ENCODE measurements around the gene POTEF. TPM values are rescaled to one million over a fixed set of nuclear protein-coding genes. Genes with fewer than 3 reads are reported as not detected.
"Not testable (repeated sequence)": the region's sequence is repeated elsewhere in the genome, so short reads cannot be mapped to it uniquely, and the experiment has no call there.

The POTEF gene
- total RNA-seq, 1 donor from 2014 or later: not detected

GRCh38 chr2:130153721-130154422 is 24.9 kb upstream of the POTEF start:
- DNase-seq (ENCODE audit: low spot score); intact Hi-C loops (cut with DNase I): not testable (repeated sequence)

GRCh38 chr2:130152816-130153595 is 24.0 kb upstream of the POTEF start:
- intact Hi-C loops (cut with DNase I): no loop called here
- no peak for DNase-seq (ENCODE audit: low spot score)

DNA sequence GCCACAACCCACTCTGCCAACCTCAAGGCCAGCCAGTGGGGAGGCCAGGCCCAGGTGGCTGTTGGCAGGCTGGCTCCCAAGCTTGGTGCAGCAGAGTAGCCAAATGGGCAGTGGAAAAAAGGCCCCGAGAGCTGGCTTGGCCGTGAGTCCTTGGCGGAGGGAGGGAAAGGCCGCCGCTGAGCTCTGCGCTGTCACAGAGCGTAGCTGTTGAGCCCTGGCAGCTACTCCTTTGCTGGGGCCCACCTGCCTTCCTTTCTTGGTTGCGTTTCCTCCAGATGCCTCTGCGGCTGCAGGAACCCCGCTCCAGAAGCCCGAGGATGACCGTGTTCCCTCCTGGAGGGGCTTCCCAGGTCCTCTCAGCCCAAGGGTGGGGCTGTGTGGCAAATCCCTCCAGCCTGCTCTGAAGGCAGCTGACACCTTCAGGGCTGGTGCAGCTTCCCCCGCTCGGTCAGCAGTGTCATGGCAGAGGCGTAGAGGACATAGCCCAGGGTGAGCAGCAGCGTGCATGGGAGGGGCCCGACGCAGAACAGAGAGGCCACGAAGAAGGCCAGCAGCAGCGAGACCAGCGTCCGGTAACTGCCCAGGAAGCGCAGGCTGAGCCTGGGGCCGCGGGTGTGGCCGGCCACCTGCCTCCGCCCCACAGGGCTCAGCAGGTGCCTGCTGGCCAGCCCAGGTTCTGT is 23.3 kb upstream of the POTEF start:
- intact Hi-C loops (cut with DNase I); DNase-seq (ENCODE audit: low spot score): not testable (repeated sequence)

DNA sequence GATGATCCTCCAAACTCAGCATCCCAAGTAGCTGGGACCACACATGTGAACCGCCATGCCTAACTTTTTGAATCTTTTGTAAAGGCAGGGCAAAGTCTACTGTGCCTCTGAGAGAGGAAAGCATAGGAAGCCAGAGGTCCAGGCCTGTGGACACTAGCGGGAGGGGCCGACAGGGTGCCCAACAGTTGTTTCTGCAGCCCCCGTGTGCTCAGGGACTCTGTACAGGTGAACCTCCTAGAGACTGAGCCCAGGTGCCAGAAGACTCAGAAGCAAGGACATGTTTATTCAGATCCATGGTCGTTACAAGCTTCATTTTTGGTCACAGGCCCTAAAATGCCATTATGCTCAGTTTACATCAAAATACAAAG is 22.1 kb upstream of the POTEF start:
- intact Hi-C loops (cut with DNase I): not testable (repeated sequence)

GRCh38 chr2:130150181-130151144 is 21.4 kb upstream of the POTEF start:
- DNase-seq (ENCODE audit: low spot score): peak; percentile 71
- intact Hi-C loops (cut with DNase I): no loop called here

More for the DNA sequence above, 22.1 kb upstream of the POTEF start:
- peak; percentile 51 for DNase-seq (ENCODE audit: low spot score)

DNA sequence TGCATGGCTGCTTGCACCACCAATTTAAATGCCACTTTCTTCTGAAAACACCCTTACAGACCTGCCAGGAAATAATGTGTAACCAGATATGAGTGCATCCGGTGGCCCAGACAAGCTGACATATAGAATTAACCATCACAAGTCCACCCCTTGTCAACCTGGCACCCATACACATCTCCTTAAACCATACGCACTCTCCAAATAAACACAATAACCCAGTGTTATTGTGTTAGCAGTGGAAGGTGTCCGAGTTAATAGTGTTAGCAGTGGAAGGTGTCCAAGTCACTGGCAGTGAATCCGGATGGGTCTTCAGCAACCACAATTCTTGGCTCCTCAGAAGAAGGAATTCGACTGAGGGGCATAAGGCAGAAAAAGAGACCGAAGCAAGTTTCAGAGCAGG is 19.5 kb upstream of the POTEF start:
- intact Hi-C loops (cut with DNase I); DNase-seq (ENCODE audit: low spot score): not testable (repeated sequence)

DNA sequence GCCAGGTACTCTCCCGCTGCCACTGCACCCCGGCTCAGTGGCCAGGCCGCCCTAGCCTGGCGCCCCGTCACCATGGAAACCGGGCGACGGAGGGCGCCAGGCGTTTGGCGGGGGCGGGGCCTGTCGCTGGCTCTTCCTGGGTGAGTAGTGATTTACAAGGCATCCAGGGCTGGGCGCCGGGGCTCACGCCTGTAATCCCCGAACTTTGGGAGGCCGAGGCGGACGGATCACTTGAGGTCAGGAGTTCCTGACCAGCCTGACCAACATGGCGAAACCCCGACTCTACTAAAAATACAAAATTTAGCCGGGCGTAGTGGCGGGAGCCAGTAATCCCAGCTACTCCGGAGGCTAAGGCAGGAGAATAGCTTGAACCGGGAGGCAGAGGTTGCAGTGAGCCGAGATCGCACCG is 16.0 kb upstream of the POTEF start, which contains the start of gene CCDC74B:
Gene CCDC74B, minus strand, starts transcription at position 107 of the 409 bp plus-strand sequence. CDS start 116 bp downstream, outside the sequence.
- intact Hi-C loops (cut with DNase I): not testable (repeated sequence)

DNA sequence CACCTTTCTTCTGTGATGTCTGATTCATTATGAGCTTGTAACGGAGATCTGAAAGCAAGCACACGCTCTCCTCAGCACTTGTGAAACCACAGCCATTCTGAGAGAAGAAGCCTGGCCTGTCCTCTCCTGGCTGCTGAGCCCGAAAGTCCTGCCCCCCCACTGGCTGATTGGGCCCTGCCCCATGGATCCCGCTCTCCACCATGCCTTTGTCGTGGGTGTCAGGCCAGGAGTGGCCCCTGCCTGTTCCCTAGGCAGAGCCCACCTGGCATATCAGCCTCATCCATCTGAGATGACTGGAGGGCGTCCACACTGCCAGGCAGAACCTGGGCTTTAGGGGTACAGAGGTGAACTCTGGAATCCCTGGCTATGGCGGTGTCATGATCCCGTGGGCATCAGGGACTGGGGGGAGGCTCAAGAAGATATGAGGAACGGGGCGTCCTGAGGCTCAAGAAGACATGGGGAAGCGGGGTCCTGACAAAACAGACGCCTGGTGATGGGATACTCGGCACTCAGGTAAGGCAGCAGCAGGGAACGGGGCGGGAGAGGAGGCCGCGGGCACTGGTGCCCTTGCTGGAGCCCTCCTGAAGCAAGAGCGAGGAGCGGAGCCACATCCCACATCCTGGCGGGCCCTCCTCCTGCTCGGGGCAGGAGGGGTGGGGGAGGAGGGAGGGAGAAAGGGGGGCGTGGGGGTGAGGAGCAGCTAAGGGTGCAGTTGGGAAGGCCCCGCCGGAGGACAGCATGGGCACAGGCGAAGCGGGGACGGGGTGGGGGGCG is 14.4 kb upstream of the POTEF start:
- intact Hi-C loops (cut with DNase I): not testable (repeated sequence)

More for the DNA sequence above, 16.0 kb upstream of the POTEF start, which contains the start of gene CCDC74B:
- peak; percentile 74 for DNase-seq (ENCODE audit: low spot score)

DNA sequence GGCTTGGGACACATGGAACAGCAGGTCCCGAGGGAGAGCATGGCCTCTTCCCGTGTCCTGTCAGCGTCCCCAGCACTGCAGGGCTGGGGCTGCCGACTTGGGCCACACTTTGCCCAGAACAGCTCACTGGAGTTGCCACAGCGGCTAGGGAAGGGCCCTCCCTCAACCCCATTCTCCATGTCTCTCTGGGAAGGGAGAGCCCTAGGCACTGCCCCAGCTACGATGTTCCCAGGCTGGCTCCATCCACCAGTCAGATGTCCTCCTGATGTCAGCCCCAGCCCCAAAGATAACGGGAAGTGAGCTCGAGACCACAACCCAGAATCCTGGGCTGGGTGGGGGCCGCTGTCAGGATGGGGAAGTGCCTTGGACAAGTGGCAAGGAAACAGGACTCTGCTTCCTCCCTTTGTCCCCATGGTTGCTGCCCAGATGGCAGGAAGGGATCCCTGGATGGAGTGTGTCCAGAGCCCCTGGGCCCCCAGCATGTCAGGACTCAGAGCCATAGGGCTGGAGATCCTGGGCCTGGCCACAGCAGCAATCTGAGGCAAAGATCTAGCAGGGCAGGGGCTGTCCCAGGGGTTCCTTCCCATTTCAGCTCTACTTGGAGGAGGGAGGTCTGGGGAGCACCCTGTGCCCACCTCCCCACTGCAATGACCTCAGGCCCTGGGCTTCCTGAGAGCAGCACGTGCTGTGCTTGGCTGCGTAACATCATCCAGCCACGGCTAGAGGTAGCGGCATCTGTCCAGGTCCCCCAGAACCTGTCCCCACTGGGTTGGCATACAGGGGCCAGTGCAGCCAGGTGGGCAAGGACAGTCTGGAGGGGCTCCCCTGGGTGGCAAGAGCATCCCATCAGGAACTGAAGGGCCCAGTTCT is 13.6 kb upstream of the POTEF start:
- intact Hi-C loops (cut with DNase I): not testable (repeated sequence)
- peak; percentile 71 for DNase-seq (ENCODE audit: low spot score)

More for the DNA sequence above, 14.4 kb upstream of the POTEF start:
- DNase-seq (ENCODE audit: low spot score): peak; percentile 62

DNA sequence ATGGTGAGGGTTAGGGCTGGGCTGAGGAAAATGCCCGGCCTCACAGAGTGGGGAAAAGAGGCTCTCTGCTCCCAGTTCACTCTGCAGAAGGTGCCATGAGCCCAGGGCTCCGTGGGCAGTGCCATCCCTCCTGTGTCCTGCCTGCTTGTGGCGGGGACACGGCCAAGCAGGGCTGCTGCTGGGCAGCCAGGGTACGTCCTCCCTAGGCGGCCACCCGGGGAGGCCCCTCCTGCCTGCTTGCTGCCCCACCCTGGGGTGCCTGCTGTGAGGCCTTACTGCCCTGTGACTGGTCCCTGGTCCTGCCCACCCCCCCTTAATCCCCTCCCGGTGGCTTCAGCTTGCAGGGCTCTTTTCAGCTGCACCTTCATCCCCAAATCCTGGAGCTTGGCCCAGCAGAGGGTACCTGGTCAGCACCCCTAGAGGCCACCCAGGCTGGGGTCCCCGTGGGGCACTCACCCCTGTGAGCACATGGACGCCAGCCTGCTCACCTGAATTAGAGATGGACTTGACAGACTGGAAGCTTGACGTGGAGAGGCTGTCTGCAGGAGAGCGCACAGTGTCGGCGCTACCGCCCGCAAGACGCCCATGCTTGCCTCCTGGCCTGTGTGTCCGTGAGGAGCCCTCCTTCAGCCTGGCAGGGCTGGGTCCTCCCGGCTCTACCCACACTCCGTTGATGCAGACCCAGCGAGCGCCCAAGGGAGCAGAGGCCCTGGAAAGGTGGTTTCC is 12.8 kb upstream of the POTEF start:
- DNase-seq (ENCODE audit: low spot score): peak; percentile 36
- intact Hi-C loops (cut with DNase I): not testable (repeated sequence)

DNA sequence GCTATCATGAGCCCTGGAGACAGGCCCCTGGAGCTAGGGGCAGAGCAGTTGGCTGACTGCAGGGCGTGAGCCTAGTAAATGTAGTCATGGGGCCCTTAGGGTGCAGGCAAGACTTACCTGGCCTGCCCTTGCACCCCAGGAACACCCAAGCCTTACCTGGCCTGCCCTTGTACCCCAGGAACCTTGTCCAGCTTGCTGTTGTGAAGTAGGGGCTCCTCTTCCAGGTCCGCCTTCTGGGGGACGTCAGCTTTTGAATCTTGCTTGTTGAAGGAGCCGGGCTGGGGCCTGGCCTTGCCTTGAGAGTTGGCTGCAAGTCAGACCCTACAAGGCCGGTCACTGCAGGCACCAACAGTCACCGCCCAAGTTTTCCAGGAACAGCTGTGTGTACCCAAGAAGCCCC is 12.0 kb upstream of the POTEF start:
- DNase-seq (ENCODE audit: low spot score): peak; percentile 33
- intact Hi-C loops (cut with DNase I): not testable (repeated sequence)

DNA sequence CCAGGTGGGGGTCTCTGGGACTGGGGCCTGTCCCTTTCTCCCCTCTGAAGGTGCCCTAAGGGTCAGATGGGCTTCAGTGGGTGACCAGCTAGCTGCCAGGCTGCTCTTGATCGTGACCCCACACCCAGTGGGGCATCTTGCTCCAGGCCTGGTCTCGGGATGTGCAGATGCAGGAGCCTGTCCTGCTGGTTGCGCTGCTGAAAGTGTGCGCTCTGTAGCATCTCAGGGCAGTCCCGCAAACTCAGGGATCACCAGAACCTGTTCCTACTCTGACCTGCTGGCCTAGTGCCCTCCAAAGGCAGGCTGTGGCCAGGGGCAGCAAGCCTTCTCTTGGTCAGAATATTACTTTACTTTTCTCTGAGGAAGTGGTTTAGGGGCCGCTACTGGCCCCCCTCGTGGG is 11.5 kb upstream of the POTEF start:
- intact Hi-C loops (cut with DNase I); DNase-seq (ENCODE audit: low spot score): not testable (repeated sequence)

DNA sequence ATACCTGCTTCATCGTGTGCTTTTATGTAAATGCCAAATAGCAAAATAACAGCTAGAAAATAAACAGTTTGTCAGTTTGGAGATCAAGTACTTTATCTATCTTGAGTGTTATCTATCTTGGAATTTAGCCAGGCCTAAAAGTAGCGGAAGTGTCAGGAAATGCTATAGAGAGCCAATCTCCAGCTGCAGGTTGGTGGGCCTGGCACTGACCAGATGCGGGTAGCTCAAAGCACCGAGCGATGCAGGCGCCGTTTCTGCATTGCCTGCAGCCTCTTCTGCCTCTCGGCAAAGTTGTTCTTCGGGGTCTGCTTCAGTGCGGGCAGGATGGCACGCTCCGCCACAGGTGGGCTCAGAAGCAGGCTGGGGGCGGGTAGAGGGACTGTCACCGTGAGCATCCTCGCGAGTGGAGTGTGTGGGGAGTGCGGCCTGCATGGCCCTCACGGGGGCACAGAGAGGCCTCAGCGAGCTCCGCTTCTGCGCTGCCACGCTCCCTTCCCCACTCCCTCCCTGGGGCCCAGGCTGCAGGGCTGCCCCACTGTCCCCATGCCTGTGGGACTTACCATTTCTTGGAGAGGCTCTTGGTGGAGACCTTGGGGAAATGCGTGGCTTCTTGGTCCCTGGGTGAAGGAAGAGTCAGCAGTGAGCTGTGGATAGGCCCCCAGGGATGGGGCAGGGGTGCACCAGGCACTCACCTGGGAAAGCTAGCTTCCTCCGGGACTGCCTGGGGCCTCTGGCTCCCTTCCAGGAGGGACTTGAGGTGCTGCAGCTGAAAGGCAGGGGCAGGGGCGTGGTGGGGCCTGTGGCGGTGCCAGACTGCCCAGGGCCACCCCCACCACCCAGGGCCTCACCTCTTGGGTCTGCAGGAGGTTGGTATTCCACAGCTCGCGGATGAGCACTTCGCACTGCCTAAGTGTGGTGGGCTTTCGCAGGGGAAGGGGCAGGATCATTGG is 10.6 kb upstream of the POTEF start:
- intact Hi-C loops (cut with DNase I); DNase-seq (ENCODE audit: low spot score): not testable (repeated sequence)

- intact Hi-C loops (cut with DNase I); DNase-seq (ENCODE audit: low spot score): not testable (repeated sequence)
Measured at GRCh38 chr2:130138841-130139251, 9.8 kb upstream of the POTEF start.

DNA sequence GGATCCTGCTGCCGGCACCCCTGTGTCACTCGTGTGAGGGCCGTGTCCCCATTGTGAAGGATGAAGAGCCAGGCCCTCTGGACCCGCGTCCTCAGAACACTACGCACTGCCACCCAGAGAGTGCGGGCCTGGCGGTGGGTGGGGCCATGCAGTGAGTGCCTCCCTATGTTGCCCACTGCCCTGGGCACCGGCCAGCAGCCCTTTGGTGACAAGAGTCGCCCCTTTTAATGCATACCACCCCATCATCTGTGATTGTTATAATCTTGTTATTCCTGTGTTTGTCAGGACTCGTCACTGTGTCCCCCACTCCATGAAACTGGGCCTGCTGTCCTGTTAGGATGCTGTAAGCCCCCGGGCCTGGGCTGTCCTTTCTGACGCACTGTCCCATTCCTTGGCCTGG is 9.3 kb upstream of the POTEF start:
- DNase-seq (ENCODE audit: low spot score); intact Hi-C loops (cut with DNase I): not testable (repeated sequence)

All from cardiac septum (tissue), 1 donor.